Keratinocyte (primary cell): ENCODE measurements around the gene P2RY11. TPM values are rescaled to one million over a fixed set of nuclear protein-coding genes. Genes with fewer than 3 reads are reported as not detected.

Source experiments
- DNase-seq: peaks from one replicate; pipeline ENCODE4 v3.0.0-alpha.2; 2011; ENCODE audit warnings: low read depth, missing footprints, low spot score
- FAIRE-seq: peaks from 2 replicates; lab custom pipeline; 2011; peaks lifted over from hg19 to GRCh38; lab: Jason Lieb, UNC
- H2AFZ ChIP-seq: 2 replicates; pipeline ENCODE4 v1.6.0; 2012; ENCODE audit warnings: low read length, control low read depth, inconsistent platforms; ENCODE audit not compliant: control insufficient read depth
- H3K27ac ChIP-seq: 2 replicates; pipeline ENCODE4 v1.5.1; 2011; ENCODE audit warnings: low read length; ENCODE audit not compliant: control insufficient read depth, insufficient read depth
- H3K27me3 ChIP-seq: 3 replicates; pipeline ENCODE4 v1.6.0; 2011; ENCODE audit warnings: low read length; ENCODE audit not compliant: control insufficient read depth, insufficient read depth; ENCODE audit errors: extremely low read depth
- H3K36me3 ChIP-seq, 2 experiments: 2 replicates in 1 of 2; 3 replicates in 1 of 2; pipeline ENCODE4 v1.5.1; 2011; ENCODE audit warnings: low read length in 2 of 2, mild to moderate bottlenecking in 1 of 2; ENCODE audit not compliant: control insufficient read depth in 2 of 2, insufficient read depth in 2 of 2; ENCODE audit errors: extremely low read depth in 1 of 2
- H3K4me1 ChIP-seq: 3 replicates; pipeline ENCODE4 v1.5.1; 2011; ENCODE audit warnings: low read length; ENCODE audit not compliant: control insufficient read depth, insufficient read depth; ENCODE audit errors: extremely low read depth
- H3K4me2 ChIP-seq: 3 replicates; pipeline ENCODE4 v1.6.0; 2011; ENCODE audit warnings: low read depth, low read length; ENCODE audit not compliant: control insufficient read depth, insufficient read depth; ENCODE audit errors: extremely low read depth
- H3K4me3 ChIP-seq, 3 experiments: fragments of 200-600 bp in 1 of 3; sonication (generic) in 1 of 3; 2 replicates in 2 of 3; 3 replicates in 1 of 3; pipeline ENCODE4 v1.5.1; 2011 to 2016; ENCODE audit warnings: low read length in 3 of 3, mild to moderate bottlenecking in 3 of 3, control low read depth in 2 of 3, inconsistent platforms in 1 of 3, low read depth in 1 of 3, mixed read lengths in 1 of 3, mixed run types in 1 of 3, moderate library complexity in 1 of 3; ENCODE audit not compliant: control insufficient read depth in 2 of 3, insufficient read depth in 2 of 3; ENCODE audit errors: extremely low read depth in 1 of 3
- H3K79me2 ChIP-seq: 2 replicates; pipeline ENCODE4 v1.6.0; 2012; ENCODE audit warnings: low read length; ENCODE audit not compliant: control insufficient read depth, insufficient read depth
- H3K9ac ChIP-seq: 3 replicates; pipeline ENCODE4 v1.6.0; 2011; ENCODE audit warnings: low read length; ENCODE audit not compliant: control insufficient read depth, insufficient read depth; ENCODE audit errors: extremely low read depth
- H3K9me1 ChIP-seq: 3 replicates; pipeline ENCODE4 v1.6.0; 2011; ENCODE audit warnings: low read length; ENCODE audit not compliant: control insufficient read depth, insufficient read depth; ENCODE audit errors: extremely low read depth
- H3K9me3 ChIP-seq: 2 replicates; pipeline ENCODE4 v1.5.1; 2012; ENCODE audit warnings: low read depth, low read length; ENCODE audit not compliant: control insufficient read depth
- H4K20me1 ChIP-seq: 3 replicates; pipeline ENCODE4 v1.6.0; 2011; ENCODE audit warnings: low read length; ENCODE audit not compliant: control insufficient read depth, insufficient read depth; ENCODE audit errors: extremely low read depth
- CTCF ChIP-seq, 3 experiments: IDR thresholded peaks in 1 of 3; conservative IDR thresholded peaks in 1 of 3; optimal IDR thresholded peaks in 1 of 3; 2 replicates in 2 of 3; 3 replicates in 1 of 3; pipeline versions ENCODE3 to v1.5.1; 2011; ENCODE audit warnings: low read length in 3 of 3, mild to moderate bottlenecking in 3 of 3, moderate library complexity in 2 of 3, control low read depth in 1 of 3, inconsistent platforms in 1 of 3; ENCODE audit not compliant: insufficient read depth in 2 of 3; ENCODE audit errors: extremely low read depth in 1 of 3
- EZH2 ChIP-seq: IDR thresholded peaks from one replicate; pipeline ENCODE4 v1.6.1; 2012; ENCODE audit warnings: inconsistent platforms, mild to moderate bottlenecking, low read length, moderate library complexity
- dilution Hi-C: fragments of 300-500 bp; cut with MboI; formaldehyde crosslinking; loops from one replicate; pipeline ENCODE4 v1.7.0; 2020; ENCODE audit warnings: low sequenced_read_pairs; ENCODE audit not compliant: extremely low pct_ligation_motif_present
- polyA plus RNA-seq, 5 experiments: library from polyadenylated mRNA; depleted of rRNA in 3 of 5; stranded (reverse) in 3 of 5; stranded (forward) in 1 of 5; unstranded in 1 of 5; fragments of >200 nt; gene quantifications; 1 replicate in 1 of 5; 2 replicates in 3 of 5; 3 replicates in 1 of 5; pipeline versions ENCODE4 v1.2.1 to v1.2.3, GENCODE V29; 2011 to 2012; ENCODE audit warnings: missing spikeins in 2 of 5, low read depth in 1 of 5, low replicate concordance in 1 of 5

Gene P2RY11
- polyA plus RNA-seq, 1 donor (not counting 4 experiments of a cell fraction or from before 2014, with no cell fraction given) = 3.2 TPM

- no peak overlapping the region for H3K4me3 ChIP-seq
- no peaks in the 10 kb centered on the region for H3K79me2 ChIP-seq
- dilution Hi-C loops = loop anchor here (25.0 kb wide), 1 partner anchor 156 kb away; the partner anchor contains the start of gene OLFM2
- H3K27ac ChIP-seq = no peak overlapping the region
- H2AFZ ChIP-seq = no peak overlapping the region
- TF ChIP-seq CTCF (optimal IDR thresholded peaks at IDR 0.05 in 1 of 3, IDR thresholded peaks at IDR 0.05 in 1 of 3, conservative IDR thresholded peaks at IDR 0.05 in 1 of 3; ENCODE audit: extremely low read depth in 1 of 3, insufficient read depth in 2 of 3, low read length in 3 of 3) (no peak), EZH2 (no peak)
- peaks cover 0 to 21% of the 10 kb centered on the region in 2 experiments for H3K36me3 ChIP-seq
- no peak overlapping the region for H3K9ac ChIP-seq
- no peaks in the 10 kb centered on the region for H3K9me3 ChIP-seq
- DNase-seq (no peak), FAIRE-seq (no peak)
- H3K27me3 ChIP-seq = no peaks in the 10 kb centered on the region
- no peaks in the 10 kb centered on the region for H3K9me1 ChIP-seq
- peaks cover 8% of the 10 kb centered on the region for H3K4me1 ChIP-seq
- no peaks in the 10 kb centered on the region for H4K20me1 ChIP-seq
- no peak overlapping the region for H3K4me2 ChIP-seq
Measured at GRCh38 chr19:10093295-10094186, 18.0 kb upstream of the P2RY11 start.

GRCh38 chr19:10095622-10095947 lies 15.9 kb upstream of the P2RY11 start:
- Histone ChIP-seq H4K20me1 (no peaks in the 10 kb centered on the region), H3K79me2 (no peaks in the 10 kb centered on the region), H3K36me3 (peaks cover 0 to 14% of the 10 kb centered on the region in 2 experiments), H3K9ac (no peak overlapping the region), H2AFZ (peak overlapping the region; percentile 53), H3K27ac (no peak overlapping the region), H3K4me1 (peaks cover 8% of the 10 kb centered on the region), H3K4me3 (peak overlapping the region; percentile 5 to 49 (median 42)), H3K4me2 (peak overlapping the region; percentile 62), H3K27me3 (no peaks in the 10 kb centered on the region), H3K9me3 (no peaks in the 10 kb centered on the region), H3K9me1 (no peaks in the 10 kb centered on the region)
- FAIRE-seq = no peak
- DNase-seq = no peak
- dilution Hi-C loops = loop anchor here (25.0 kb wide), 1 partner anchor 158 kb away; the partner anchor contains the start of gene OLFM2
- TF ChIP-seq EZH2 (no peak), CTCF (optimal IDR thresholded peaks at IDR 0.05 in 1 of 3, IDR thresholded peaks at IDR 0.05 in 1 of 3, conservative IDR thresholded peaks at IDR 0.05 in 1 of 3; ENCODE audit: extremely low read depth in 1 of 3, insufficient read depth in 2 of 3, low read length in 3 of 3) (no peak)
